PC-9 (cell line): ENCODE data around the gene SLC43A3.
A peak's percentile ranks its signal among the peaks of the same experiment; 100 is the strongest.

ENCODE experiments used
- EZH2 ChIP-seq: fragments of 200-600 bp; sonication (generic); IDR thresholded peaks from 2 replicates; pipeline ENCODE4 v1.8.0; 2017; ENCODE audit warnings: antibody characterized with exemption, low read depth
- TF ChIP-seq, protein P1 (sequence below): fragments of 200-600 bp; sonication (generic); conservative IDR thresholded peaks from 2 replicates; pipeline ENCODE4 v1.6.1; 2017; ENCODE audit warnings: mixed run types, antibody characterized with exemption, mild to moderate bottlenecking, moderate library complexity

DNA sequence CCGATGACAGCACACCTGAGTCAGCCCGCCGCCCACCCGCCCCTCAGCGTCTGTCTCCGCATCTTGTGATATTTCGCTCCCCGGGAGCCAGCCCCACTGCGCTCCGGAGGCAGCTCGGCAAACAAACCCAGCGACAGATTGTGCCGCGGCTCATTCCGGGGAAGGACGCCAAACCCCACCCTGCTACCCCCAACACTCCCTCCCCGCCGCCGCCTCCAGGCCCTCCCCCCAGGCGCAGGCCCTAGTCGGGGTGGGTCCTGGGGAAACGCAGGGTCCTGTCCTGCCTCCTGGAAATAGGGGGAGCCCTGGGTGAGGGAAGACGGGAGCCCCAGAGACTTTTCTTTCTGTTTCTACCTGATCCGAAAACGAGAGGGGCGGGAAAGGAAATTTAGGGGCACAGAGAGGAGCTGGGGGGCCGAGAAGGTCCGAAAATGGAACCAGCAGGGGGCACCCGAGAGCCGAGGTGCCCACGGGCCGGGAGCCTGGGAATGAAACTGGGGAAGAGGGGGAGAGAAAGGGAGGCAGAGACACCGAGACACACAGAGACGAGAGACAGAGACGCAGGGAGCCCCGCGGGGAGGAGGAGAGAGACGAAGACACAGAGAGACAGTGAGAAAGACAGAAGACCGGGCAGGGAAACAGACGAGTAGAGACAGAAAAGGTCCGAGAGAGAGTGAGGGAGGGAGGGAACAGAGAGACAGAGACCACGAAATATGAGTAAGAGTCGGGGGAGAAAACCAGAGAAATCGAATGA is 31.7 kb upstream of the SLC43A3 start:
- TF ChIP-seq, protein P1, sequence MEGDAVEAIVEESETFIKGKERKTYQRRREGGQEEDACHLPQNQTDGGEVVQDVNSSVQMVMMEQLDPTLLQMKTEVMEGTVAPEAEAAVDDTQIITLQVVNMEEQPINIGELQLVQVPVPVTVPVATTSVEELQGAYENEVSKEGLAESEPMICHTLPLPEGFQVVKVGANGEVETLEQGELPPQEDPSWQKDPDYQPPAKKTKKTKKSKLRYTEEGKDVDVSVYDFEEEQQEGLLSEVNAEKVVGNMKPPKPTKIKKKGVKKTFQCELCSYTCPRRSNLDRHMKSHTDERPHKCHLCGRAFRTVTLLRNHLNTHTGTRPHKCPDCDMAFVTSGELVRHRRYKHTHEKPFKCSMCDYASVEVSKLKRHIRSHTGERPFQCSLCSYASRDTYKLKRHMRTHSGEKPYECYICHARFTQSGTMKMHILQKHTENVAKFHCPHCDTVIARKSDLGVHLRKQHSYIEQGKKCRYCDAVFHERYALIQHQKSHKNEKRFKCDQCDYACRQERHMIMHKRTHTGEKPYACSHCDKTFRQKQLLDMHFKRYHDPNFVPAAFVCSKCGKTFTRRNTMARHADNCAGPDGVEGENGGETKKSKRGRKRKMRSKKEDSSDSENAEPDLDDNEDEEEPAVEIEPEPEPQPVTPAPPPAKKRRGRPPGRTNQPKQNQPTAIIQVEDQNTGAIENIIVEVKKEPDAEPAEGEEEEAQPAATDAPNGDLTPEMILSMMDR: peak; percentile 99
- TF ChIP-seq EZH2: no peak
